CD4-positive, alpha-beta T cell treated with Interleukin-6 for 4 hours (primary cell): ENCODE results near the gene ZFC3H1.
"Not testable (repeated sequence)": the region's sequence is repeated elsewhere in the genome, so short reads cannot be mapped to it uniquely, and the experiment has no call there.

ENCODE experiments used
- DNase-seq: peaks from one replicate; pipeline ENCODE4 v3.0.0-alpha.2; 2020; ENCODE audit warnings: mixed read lengths

Gene ZFC3H1, protein sequence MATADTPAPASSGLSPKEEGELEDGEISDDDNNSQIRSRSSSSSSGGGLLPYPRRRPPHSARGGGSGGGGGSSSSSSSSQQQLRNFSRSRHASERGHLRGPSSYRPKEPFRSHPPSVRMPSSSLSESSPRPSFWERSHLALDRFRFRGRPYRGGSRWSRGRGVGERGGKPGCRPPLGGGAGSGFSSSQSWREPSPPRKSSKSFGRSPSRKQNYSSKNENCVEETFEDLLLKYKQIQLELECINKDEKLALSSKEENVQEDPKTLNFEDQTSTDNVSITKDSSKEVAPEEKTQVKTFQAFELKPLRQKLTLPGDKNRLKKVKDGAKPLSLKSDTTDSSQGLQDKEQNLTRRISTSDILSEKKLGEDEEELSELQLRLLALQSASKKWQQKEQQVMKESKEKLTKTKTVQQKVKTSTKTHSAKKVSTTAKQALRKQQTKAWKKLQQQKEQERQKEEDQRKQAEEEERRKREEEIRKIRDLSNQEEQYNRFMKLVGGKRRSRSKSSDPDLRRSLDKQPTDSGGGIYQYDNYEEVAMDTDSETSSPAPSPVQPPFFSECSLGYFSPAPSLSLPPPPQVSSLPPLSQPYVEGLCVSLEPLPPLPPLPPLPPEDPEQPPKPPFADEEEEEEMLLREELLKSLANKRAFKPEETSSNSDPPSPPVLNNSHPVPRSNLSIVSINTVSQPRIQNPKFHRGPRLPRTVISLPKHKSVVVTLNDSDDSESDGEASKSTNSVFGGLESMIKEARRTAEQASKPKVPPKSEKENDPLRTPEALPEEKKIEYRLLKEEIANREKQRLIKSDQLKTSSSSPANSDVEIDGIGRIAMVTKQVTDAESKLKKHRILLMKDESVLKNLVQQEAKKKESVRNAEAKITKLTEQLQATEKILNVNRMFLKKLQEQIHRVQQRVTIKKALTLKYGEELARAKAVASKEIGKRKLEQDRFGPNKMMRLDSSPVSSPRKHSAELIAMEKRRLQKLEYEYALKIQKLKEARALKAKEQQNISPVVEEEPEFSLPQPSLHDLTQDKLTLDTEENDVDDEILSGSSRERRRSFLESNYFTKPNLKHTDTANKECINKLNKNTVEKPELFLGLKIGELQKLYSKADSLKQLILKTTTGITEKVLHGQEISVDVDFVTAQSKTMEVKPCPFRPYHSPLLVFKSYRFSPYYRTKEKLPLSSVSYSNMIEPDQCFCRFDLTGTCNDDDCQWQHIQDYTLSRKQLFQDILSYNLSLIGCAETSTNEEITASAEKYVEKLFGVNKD (N-terminal part only)

GRCh38 chr12:71663561-71664410 is at the start of gene ZFC3H1, which contains the start of gene THAP2:
ZFC3H1 (minus strand) TSS chr12:71663848; CDS start chr12:71663610, 238 bp downstream.
THAP2 (plus strand) TSS chr12:71664301; CDS start chr12:71664510, 209 bp downstream.
- peak; percentile 90 for DNase-seq

GRCh38 chr12:71710276-71711125 is 46.9 kb upstream of the ZFC3H1 start:
- DNase-seq: no peak

DNA sequence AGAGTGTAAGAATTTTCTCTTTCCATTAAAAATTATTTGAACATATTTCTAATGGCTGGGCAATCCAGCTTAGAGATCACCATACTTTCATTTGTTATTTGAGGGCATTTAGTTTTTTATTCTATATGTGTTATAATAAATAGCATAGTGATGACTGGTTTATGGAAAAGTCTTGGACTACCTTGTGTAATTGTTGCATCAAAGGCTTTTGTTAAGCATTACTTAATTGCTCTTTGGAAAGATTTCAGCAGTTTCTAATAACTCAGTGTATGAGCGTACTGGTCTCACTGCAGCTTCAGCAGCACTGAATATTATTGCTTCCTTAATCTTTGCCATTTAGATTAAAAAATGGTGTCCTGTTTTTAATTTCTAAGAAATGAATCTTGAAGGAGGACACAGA is 45.0 kb upstream of the ZFC3H1 start:
- DNase-seq: no peak

GRCh38 chr12:71704920-71705319 is 41.3 kb upstream of the ZFC3H1 start:
- DNase-seq: no peak

- DNase-seq: no peak
These were observed 39.6 kb upstream of the ZFC3H1 start for GRCh38 chr12:71703206-71703605.

- DNase-seq: no peak
These were observed 38.9 kb upstream of the ZFC3H1 start for GRCh38 chr12:71702590-71702989.

GRCh38 chr12:71702181-71702580 is 38.5 kb upstream of the ZFC3H1 start:
- not testable (repeated sequence) for DNase-seq

- DNase-seq: no peak
These were observed 32.1 kb upstream of the ZFC3H1 start for GRCh38 chr12:71695782-71696181.

DNA sequence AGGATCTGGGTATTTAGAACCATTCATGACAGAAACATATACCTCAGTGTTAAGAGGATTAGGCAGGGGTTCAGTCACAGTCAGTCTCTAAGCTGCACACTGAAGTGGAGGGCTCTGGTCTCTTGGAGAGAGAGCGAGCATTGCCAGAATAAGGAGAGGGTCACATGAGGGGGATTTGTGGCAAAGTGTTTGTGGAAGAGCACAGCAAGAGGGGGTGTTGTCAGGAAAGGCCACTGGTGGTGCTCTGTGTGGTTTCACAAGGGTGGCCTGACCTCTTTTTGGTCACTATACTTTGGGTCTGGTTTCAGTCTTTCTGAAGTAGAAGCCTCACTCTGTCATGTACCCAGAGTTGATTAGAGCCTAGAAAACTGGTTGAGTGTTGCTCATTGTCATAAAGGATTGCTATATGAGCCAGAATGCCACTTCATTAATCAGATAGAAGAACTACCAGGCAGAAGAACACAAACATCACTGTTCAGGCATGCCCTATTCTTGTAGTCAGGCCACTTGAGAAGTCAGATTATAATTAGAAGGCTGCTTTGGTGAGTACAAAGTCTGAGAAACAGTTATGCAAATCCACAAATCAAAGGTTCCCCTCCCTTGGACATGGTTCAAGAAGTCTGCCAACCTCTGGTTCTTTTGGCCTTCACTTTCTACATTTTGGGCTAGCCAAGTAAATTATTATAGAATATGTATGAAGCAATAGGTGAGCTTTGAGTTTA is 30.6 kb upstream of the ZFC3H1 start:
- no peak for DNase-seq

DNA sequence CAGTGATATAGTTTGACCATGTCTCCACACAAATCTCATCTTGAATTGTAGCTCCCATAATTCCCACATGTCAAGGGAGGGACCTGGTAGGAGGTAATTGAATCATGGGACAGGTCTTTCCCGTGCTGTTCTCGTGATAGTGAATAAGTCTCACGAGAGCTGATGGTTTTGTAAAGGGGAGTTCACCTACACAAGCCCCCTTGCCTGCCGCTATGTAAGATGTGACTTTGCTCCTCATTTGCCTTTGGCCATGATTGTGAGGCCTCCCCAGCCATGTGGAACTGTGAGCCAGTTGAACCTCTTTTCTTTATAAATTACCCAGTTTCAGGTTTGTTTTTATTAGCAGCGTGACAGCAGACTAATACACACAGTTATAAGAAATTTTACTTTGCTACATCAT is 30.0 kb upstream of the ZFC3H1 start:
- not testable (repeated sequence) for DNase-seq

GRCh38 chr12:71693126-71693525 is 29.5 kb upstream of the ZFC3H1 start:
- DNase-seq: no peak

- DNase-seq: no peak
These were observed 28.0 kb upstream of the ZFC3H1 start for GRCh38 chr12:71691504-71692129.

- no peak for DNase-seq
These were observed 25.4 kb upstream of the ZFC3H1 start for GRCh38 chr12:71688961-71689570.

- not testable (repeated sequence) for DNase-seq
These were observed 23.5 kb upstream of the ZFC3H1 start for GRCh38 chr12:71687172-71687571.

- no peak for DNase-seq
These were observed 23.0 kb upstream of the ZFC3H1 start for GRCh38 chr12:71686658-71687025.

GRCh38 chr12:71685914-71686657 is 22.4 kb upstream of the ZFC3H1 start, which contains the start of gene TMEM19:
TMEM19 (plus strand) TSS chr12:71686082; CDS start chr12:71686681, 599 bp downstream.
- peak; percentile 84 for DNase-seq

DNA sequence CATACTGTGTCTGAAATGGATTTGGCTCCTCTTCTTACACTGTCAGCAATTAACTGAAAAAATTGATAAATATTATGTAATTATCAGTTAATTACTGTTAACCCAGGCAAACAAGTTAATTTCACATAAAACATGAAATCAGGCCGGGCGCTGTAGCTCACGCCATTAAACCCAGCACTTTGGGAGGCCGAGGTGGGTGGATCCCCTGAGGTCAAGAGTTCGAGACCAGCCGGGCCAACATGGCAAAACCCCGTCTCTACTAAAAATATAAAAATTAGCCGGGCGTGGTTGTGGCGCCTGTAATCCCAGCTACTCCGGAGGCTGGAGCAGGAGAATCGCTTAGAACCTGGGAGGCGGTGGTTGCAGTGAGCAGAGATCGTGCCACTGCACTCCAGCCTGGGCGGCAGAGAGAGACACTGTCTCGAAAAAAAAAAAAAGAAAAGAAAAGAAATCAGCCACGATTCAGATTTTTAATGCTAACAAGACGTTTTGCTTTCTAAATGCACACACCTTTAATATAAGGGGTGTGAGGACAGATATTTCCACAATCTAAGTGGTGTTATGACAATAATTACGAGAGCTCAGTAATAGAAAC is 21.8 kb upstream of the ZFC3H1 start:
- no peak for DNase-seq

DNA sequence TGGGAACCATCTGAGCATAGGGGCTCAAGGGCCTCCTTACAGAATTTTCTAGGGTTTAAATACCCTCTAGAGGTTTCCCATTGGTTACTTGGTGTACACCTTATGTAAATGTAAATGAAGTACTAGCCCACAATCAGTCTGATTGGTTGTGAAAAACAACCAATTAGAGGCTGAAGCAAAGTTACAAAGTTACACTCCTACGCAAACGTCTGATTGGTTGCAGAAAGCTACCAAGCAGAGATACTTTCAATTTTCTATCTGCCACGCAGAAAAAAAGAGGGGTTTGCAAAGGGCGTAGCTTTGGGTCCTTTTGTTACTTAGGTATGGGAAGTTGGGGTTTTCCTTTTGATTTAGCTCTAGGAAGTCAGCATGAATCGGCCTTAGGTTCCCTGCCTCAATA is 20.4 kb upstream of the ZFC3H1 start:
- DNase-seq: peak; percentile 6
